SJCRH30 (cell line): ENCODE measurements around the gene TMEM184A. TPM values are rescaled to one million over a fixed set of nuclear protein-coding genes. Genes with fewer than 3 reads are reported as not detected.
A peak's percentile ranks its signal among the peaks of the same experiment; 100 is the strongest.

Source experiments
- DNase-seq, 2 experiments: peaks; one replicate each; pipeline ENCODE4 v3.0.0-alpha.2; 2015 to 2020
- H3K27ac ChIP-seq: fragments of 250-450 bp; sonication (Bioruptor Pico); 2 replicates; pipeline ENCODE4 v1.5.1; 2020; ENCODE audit warnings: mild to moderate bottlenecking, moderate library complexity
- H3K27me3 ChIP-seq: fragments of 250-450 bp; sonication (Bioruptor Pico); 2 replicates; pipeline ENCODE4 v1.5.1; 2020; ENCODE audit warnings: mild to moderate bottlenecking, moderate library complexity
- H3K36me3 ChIP-seq: fragments of 250-450 bp; sonication (Bioruptor Pico); 2 replicates; pipeline ENCODE4 v1.5.1; 2020; ENCODE audit warnings: mild to moderate bottlenecking, moderate library complexity
- H3K4me1 ChIP-seq: fragments of 250-450 bp; sonication (Bioruptor Pico); 2 replicates; pipeline ENCODE4 v1.5.1; 2020; ENCODE audit warnings: mild to moderate bottlenecking, moderate library complexity
- H3K4me3 ChIP-seq: fragments of 250-450 bp; sonication (Bioruptor Pico); 2 replicates; pipeline ENCODE4 v1.5.1; 2020; ENCODE audit warnings: mild to moderate bottlenecking, moderate library complexity
- H3K9me3 ChIP-seq: fragments of 250-450 bp; sonication (Bioruptor Pico); replicated peaks from 2 replicates; pipeline ENCODE4 v1.5.1; 2020; ENCODE audit warnings: mild to moderate bottlenecking, moderate library complexity
- total RNA-seq: library from RNA; depleted of rRNA; stranded (reverse); fragments of >200 nt; shearing (Covaris generic); gene quantifications from 2 replicates; pipeline ENCODE4 v1.2.3, GENCODE V29; 2014; rRNA removed

TMEM184A gene
- total RNA-seq: not detected in 2 replicates

DNA sequence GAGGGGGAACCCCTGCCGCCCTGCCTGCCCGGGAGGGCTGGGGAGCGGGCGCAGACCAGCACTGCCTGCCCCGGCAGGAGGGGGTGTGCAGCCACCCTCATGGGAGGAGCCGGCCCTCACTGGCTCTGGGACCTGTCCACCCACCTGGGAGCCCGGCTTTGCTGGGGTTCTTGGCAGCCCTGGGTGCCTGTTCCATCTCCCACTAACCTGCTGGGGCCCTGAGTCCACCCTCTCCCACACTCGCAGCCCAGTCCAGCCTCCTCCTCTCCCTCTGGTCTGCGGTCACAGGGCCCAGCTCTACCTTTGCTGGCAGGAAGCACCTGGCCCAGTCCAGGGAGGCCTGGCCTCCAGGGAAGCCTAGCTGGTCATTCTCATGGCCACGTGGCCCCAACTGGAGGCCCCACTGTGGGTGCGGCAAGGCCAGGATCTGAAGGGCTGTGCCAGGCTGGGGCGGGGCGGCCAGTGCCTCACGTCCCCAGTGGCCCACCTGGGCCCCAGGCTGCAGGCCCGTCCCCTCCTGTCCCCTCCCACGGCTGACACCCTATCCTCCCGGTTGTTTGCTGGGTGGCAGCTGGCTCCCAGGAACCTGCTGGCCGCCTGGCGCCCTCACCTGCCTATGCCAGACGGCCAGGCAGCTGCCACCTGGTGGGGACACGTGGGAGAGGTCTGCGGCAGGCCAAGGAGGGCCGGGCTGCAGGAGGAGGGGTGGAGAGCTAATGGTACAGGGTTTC is at the start of gene TMEM184A:
TMEM184A (minus strand) TSS at position 393 of the 731 bp plus-strand sequence. CDS start 721 bp downstream, outside the sequence.
- no peak for DNase-seq
- Histone ChIP-seq H3K27me3 (no peaks in the 10 kb centered on the region), H3K4me1 (peaks cover 8% of the 10 kb centered on the region; the same call in 1 of the 2 replicates)

DNA sequence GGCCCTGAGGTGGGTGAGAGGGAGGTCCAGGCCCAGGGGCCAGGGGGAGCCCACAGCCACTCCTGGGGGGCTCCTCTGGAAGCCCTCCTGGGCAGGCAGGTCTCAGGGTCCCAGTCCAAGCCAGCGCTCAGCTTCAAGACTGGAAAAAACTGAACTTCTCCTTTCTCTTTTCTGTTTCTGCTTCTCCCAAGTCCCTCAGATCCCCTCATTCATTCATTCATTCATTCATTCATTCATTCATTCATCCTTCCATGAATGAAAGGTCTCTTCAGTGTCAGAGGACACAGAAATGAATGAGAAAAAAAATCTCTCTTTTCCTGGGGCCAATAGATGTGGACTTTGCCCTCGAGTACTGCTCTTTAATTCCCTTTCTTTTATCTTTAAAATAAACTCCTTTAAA is 48.4 kb upstream of the TMEM184A start:
- DNase-seq: no peak
- Histone ChIP-seq H3K27ac (no peak overlapping the region), H3K27me3 (no peaks in the 10 kb centered on the region), H3K36me3 (no peaks in the 10 kb centered on the region), H3K4me1 (no peaks in the 10 kb centered on the region), H3K4me3 (no peak overlapping the region), H3K9me3 (no peaks in the 10 kb centered on the region)

More for the DNA sequence above, at the start of gene TMEM184A:
- no peak within 1 kb of the TSS for H3K4me3 ChIP-seq
- no peaks in the 10 kb centered on the region for H3K36me3 ChIP-seq
- H3K27ac ChIP-seq: no peak within 1 kb of the TSS
- H3K9me3 ChIP-seq: no peaks in the 10 kb centered on the region

DNA sequence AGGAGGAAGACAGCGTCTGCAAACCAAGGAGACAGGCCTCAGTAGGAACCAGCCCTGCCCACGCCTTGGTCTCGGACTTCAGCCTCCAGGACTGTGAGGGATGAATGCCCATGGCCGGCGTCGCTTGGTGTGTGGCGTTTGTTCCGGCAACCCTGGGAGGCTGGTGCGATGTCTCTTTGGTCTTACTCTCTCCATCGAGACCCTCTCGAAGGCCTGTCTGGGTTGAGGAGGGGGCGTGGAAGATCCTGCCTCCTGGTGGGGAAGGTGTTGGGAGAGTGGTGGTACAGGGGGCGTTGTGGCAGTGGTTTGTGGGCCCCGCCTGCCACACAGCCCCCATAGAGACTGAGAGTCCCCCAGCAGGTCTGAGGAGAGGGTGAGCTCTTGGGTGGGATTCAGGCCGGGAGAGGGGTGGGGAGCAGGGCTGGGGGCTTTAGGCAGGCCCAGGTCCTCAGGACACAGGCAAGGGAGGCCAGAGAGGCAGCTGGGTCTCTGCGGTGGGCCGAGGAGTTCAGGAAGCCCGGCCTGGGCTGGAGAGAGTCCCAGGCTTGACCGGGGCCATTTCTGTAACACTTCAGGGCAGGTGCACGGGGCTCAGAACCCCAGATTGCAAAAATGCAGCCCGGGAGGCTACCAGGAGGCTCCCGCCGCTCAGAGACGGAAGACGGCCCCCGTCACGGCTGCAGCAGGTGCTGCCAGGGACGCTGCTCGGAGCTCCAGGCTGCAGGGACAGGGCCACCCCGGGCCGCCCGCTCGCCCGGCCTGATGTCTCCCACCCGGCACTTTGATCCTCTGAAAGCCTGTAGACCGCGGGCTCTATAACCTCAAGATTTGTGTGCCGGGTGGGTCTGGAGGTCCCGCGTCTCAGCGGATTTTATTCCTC is 47.6 kb upstream of the TMEM184A start:
- Histone ChIP-seq H3K27me3 (no peaks in the 10 kb centered on the region), H3K9me3 (no peaks in the 10 kb centered on the region), H3K36me3 (no peaks in the 10 kb centered on the region), H3K4me3 (no peak overlapping the region), H3K27ac (no peak overlapping the region), H3K4me1 (no peaks in the 10 kb centered on the region)
- DNase-seq: peak in 1 of 2 experiments; percentile 6

DNA sequence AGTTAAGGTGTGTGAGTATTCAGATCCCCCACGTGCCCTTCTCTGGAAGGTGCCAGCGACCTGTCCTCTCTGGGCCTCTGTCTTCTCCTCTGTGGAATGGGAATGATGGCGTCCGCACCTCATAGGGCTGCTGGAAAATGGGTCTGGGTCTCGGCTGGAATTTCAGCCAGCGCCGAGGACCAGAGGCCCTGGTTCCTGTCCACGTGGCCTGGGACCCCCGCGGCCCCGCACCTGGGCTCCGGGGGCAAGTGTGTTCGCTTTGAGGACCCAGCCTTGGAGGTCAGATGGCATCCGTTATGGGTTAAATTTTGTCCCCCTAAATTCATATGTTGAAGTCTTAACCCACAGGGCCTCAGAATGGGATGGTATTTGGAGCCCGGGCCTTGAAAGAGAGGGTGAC is 46.4 kb upstream of the TMEM184A start:
- DNase-seq: no peak
- Histone ChIP-seq H3K27ac (no peak overlapping the region), H3K4me3 (no peak overlapping the region), H3K27me3 (no peaks in the 10 kb centered on the region), H3K4me1 (no peaks in the 10 kb centered on the region), H3K9me3 (no peaks in the 10 kb centered on the region), H3K36me3 (no peaks in the 10 kb centered on the region)

DNA sequence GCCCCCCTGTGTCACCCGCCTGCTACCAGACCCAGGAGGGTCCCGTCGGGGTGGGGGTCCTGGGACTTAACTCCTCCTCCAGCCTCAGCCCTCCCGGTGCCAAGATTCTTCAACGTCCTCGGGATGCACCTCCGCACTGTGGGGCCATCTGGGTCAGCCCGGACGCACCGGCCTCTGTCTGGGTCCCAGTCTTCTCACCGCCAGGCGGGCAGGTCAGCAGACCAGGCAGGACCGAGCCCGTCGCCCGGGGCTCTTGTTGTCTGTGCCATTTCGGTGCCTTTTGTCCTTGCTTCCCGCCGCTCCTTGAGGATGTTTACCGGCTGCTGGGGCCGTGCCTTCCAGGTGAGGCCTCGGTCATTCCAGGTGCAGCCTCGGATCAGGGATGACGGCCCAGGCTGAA is 46.0 kb upstream of the TMEM184A start:
- no peak for DNase-seq
- no peaks in the 10 kb centered on the region for H3K9me3 ChIP-seq
- no peaks in the 10 kb centered on the region for H3K27me3 ChIP-seq
- H3K27ac ChIP-seq: no peak overlapping the region
- H3K4me3 ChIP-seq: no peak overlapping the region
- no peaks in the 10 kb centered on the region for H3K36me3 ChIP-seq
- no peaks in the 10 kb centered on the region for H3K4me1 ChIP-seq

DNA sequence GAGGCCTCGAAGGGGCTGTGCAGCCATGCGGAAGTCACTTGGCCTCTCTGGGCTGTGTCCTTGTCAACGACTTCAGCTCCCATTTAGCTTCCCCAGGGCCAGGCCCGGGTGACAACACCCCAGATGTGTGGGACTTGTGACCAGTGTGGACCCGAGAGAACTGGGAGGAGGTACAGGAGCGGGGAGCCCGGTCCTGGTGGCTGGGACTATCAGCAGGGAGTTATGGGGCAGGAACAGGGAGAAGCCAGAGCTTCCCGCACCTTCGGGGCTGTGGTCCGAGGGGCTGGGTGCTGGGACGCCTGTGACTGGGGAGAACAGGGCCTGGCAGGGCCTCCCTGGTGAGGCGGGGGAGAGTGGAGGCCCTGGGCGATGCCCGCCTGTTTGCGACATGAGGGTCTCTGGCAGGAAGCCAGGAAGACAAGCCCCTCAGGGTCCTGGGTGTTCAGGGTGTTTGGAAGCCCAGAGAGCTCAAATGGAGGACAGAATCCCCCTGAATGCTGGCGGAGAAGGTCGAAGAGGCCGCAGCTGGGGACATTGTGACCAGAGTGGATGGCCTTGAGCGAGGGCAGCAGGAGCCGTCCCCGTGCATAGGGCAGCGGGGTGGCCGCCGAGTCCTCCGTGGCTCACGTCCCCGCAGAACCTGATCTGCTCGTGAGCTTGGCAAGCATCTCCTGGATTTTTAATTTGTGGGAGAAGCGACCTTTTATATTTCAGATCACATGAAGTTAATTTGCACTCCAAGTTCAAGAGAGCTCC is 43.8 kb upstream of the TMEM184A start:
- no peak overlapping the region for H3K27ac ChIP-seq

DNA sequence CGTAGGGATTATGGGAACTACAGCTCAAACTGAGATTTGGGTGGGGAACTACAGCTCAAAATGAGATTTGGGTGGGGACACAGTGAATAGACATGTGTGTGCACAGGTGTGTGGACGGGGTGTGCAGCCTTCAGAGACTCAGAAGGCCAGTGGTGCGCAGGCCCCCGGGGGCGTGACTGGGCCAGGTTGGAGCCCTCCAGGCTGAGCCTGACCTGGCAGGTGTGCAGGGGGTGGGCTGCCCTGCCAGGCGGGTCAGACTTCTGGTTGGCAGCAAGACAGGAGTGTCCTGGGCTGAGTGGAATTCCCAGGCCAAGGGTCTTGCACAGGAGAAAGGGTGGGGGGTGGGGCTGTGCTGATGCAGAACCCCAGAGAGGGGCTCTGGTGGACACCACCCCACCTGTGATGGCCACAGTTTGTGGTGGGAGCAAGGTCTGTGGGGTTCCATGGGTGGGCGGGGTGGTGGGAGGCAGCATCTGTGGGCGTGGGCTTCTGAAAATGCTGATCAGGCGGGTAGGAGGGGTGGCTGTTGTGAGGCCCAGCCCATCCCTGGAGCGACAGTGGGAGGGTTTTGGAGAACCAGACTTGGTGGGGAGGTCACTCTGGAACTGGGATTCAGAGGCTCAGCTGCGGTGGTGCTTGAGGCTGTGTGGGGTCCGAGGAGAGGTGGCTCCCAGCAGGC is 43.1 kb upstream of the TMEM184A start:
- no peak for DNase-seq
- no peaks in the 10 kb centered on the region for H3K4me1 ChIP-seq
- no peaks in the 10 kb centered on the region for H3K36me3 ChIP-seq
- H3K9me3 ChIP-seq: no peaks in the 10 kb centered on the region
- no peaks in the 10 kb centered on the region for H3K27me3 ChIP-seq
- no peak overlapping the region for H3K4me3 ChIP-seq
- H3K27ac ChIP-seq: no peak overlapping the region

More for the DNA sequence above, 43.8 kb upstream of the TMEM184A start:
- Histone ChIP-seq H3K27me3 (no peaks in the 10 kb centered on the region), H3K36me3 (no peaks in the 10 kb centered on the region), H3K9me3 (no peaks in the 10 kb centered on the region), H3K4me1 (no peaks in the 10 kb centered on the region), H3K4me3 (no peak overlapping the region)
- no peak for DNase-seq

DNA sequence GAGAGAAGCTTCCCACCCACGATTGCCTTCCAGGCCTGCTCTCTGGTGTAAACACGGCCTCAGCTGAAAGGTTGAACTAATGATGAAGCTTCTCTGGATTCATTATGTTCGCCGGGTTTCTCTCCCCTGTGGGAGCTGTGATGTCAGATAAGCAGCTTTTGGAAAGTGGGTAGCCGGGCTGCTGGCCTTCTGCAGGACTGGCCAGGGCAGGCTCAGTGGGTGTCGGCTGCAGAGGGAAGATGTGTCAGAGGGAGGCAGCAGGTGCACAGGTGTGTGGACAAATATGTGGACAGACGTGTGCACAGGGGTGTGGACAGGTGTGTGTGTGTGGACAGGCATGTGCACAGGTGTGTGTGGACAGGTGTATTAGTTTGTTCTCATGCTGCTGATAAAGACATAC is 42.3 kb upstream of the TMEM184A start:
- Histone ChIP-seq H3K4me3 (no peak overlapping the region), H3K27ac (no peak overlapping the region), H3K9me3 (no peaks in the 10 kb centered on the region), H3K4me1 (no peaks in the 10 kb centered on the region), H3K36me3 (no peaks in the 10 kb centered on the region), H3K27me3 (no peaks in the 10 kb centered on the region)
- DNase-seq: no peak

DNA sequence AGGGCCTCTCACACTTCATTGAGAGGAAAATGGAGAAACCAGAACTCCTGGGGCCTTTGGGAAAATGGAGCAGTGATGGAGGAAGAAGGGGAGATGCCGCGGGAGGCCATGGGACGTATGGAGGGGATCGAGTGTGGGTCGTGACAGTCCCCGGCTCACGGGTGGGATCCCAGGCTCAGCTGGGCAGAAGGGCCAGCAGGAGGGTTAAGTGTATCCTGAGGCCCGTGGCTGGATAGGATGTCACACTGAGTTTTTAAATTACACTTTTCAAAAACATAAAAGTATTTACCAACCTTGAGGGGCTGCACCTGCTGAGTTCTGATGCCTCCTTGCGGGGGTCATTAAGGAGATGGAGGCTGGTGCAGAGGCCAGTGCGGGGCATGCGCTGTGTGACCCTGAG is 41.8 kb upstream of the TMEM184A start:
- Histone ChIP-seq H3K4me3 (no peak overlapping the region), H3K36me3 (no peaks in the 10 kb centered on the region), H3K27ac (no peak overlapping the region), H3K4me1 (no peaks in the 10 kb centered on the region), H3K9me3 (no peaks in the 10 kb centered on the region), H3K27me3 (no peaks in the 10 kb centered on the region)
- DNase-seq: no peak

DNA sequence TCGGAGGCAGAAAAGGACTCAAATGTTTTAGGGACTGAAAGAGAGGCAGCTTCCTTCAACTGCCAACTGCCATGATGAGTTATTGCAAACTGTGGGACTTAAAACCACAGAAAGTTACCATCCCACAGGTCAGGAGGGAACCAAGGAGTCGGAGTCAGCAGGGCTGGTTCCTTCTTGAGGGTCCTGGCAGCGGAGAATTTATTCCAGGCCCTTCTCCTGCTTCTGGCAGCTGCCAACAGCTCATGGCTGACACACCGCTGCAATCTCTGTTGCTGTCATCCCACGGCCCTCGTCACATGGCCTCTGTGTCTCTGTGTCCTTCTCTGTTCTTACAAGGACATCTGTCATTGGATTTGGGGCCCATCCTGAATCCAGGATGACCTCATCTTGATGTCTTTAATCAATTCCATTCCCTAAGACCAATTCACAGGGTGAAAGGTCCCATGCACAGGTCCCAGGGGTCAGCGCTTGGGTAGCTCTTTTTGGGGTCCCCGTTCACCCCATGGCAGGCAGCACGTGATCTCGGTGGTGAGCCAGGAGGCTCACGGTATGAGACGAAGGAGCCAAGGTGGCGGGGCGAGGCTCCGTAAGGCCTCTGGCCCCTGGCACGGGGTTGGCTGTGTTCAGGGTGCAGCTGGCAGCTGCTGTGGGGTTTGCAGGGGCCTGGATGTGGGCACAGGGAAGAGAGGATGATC is 41.2 kb upstream of the TMEM184A start:
- H3K4me3 ChIP-seq: no peak overlapping the region
- H3K27me3 ChIP-seq: no peaks in the 10 kb centered on the region
- no peak for DNase-seq
- H3K4me1 ChIP-seq: no peaks in the 10 kb centered on the region
- H3K36me3 ChIP-seq: no peaks in the 10 kb centered on the region
- H3K27ac ChIP-seq: no peak overlapping the region
- no peaks in the 10 kb centered on the region for H3K9me3 ChIP-seq

DNA sequence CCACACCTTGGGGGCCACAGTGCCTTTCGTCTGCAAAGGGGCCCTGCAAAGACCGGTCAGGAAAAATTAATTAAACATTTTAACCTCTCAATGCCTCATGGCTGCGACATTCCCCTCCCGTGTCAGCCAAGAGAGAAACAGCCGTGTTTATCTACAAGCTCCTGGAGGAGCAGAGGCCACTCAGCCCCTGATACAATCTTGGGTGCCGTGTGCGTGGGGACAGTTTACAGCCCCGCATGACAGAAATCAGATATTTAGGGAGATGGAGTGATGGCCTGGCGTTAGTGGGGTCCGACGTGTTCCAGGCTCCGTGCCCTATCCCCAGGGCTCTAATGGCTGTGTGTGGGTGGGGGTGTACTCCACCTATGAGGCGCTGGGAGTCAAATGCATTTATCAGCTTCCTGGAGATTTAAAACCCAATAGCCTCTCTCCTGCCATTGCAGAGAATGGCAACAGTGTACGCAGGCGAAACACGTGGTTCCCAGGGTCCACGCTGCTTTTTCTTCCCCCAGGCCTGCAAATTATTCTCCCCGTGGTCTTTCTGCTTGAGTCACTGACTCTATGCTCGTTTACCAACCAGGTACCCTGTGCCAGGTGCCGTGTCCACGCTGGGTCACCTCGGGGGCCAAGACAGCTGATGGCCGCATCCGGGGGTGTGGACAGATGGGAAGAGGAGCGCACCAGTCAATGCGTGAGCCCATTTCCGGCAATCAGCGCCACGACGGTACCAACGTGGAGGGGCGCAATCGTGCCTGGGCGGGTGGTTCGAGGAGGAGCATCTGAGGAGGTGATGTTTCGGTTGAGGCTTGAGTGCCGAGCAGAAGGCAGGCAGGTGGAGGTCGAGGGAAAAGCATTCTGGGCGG is 40.4 kb upstream of the TMEM184A start:
- Histone ChIP-seq H3K27ac (no peak overlapping the region), H3K36me3 (no peaks in the 10 kb centered on the region), H3K4me1 (no peaks in the 10 kb centered on the region), H3K9me3 (no peaks in the 10 kb centered on the region), H3K4me3 (no peak overlapping the region), H3K27me3 (0 out of 2 replicates have a peak, but pooled peaks cover 3% of the 10 kb centered on the region)
- no peak for DNase-seq

DNA sequence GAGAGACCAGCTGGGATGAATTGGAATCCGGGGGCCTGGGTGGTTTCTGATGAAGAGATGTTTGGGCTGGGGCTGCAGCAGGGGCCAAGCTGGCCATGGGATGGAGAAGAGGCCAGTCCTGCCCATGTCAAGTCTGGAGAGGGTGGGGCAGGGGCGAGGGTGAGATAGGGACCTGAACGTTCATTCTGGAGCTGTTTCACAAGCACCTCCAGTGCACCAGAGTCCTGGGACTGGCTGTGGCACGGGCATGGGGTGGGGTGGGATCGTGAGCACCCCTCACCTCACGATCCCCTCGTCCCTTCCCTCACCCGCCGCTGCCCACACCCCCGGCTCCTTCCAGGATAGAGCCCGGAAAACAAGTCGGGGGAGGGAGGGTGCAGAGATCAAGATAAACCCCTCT is 39.6 kb upstream of the TMEM184A start:
- H3K27me3 ChIP-seq: 0 out of 2 replicates have a peak, but pooled peaks cover 3% of the 10 kb centered on the region
- no peak for DNase-seq
- H3K27ac ChIP-seq: no peak overlapping the region
- no peaks in the 10 kb centered on the region for H3K9me3 ChIP-seq
- H3K36me3 ChIP-seq: no peaks in the 10 kb centered on the region
- no peak overlapping the region for H3K4me3 ChIP-seq
- no peaks in the 10 kb centered on the region for H3K4me1 ChIP-seq

DNA sequence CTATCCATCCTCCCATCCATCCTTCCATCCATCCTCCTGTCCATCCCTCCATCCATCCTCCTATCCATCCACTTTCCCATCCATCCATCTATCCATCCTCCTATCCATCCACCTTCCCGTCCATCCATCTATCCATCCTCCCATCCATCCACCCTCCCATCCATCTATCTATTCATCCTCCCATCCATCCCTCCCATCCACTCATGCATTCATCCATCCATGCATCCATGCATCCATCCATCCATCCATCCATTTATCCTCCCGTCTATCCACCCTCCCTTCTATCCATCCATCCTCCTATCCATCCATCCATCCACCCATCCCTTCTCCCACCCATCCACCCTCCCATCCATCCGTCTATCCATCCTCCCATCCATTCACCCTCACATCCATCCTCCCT is 39.0 kb upstream of the TMEM184A start:
- no peaks in the 10 kb centered on the region for H3K36me3 ChIP-seq
- H3K27ac ChIP-seq: no peak overlapping the region
- no peak overlapping the region for H3K4me3 ChIP-seq
- no peaks in the 10 kb centered on the region for H3K4me1 ChIP-seq
- H3K27me3 ChIP-seq: 0 out of 2 replicates have a peak, but pooled peaks cover 3% of the 10 kb centered on the region
- no peaks in the 10 kb centered on the region for H3K9me3 ChIP-seq
- no peak for DNase-seq
